Testis (tissue), 2 donors: ENCODE measurements around the gene G3BP2.
"Not testable (repeated sequence)": the region's sequence is repeated elsewhere in the genome, so short reads cannot be mapped to it uniquely, and the experiment has no call there.

Source experiments
- CTCF ChIP-seq, 3 experiments: fragments of 450-650 bp in 2 of 3; fragments of 200-600 bp in 1 of 3; sonication (generic) in 1 of 3; IDR thresholded peaks; one replicate each; pipeline ENCODE4 v1.5.1; 2016 to 2019; ENCODE audit warnings: antibody characterized with exemption in 3 of 3, mild to moderate bottlenecking in 2 of 3, moderate library complexity in 1 of 3
- POLR2A ChIP-seq: fragments of 450-650 bp; IDR thresholded peaks from one replicate; pipeline ENCODE4 v1.6.1; 2017; ENCODE audit warnings: antibody characterized with exemption, mild to moderate bottlenecking, moderate library complexity

GRCh38 chr4:75716054-75716453 is 42.8 kb upstream of the G3BP2 start:
- TF ChIP-seq CTCF (IDR thresholded peaks at IDR 0.05); POLR2A: not testable (repeated sequence)
